ENCODE results near the gene KRT6C.

DNA sequence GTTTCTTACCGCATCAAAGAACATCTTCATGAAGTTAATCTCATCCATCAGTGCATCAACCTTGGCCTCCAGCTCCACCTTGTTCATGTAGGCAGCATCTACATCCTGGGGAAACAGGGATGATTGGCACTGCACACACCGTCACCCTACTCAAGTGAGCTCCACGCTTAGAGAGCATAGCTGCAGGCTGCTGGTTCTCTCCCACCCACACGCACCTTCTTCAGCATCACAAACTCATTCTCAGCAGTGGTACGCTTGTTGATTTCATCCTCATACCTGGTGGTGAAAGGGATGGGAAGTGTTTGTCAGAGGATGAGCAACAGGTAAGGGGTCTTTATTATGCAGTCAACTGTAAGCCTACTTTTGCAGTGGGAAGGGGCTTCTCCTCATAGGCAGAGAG, 44.3 kb upstream of the KRT6C start:
- TF ChIP-seq POLR2A (IDR thresholded peaks at IDR 0.05; ENCODE audit: low read depth) (no peak), POLR2AphosphoS5 (IDR thresholded peaks at IDR 0.05) (no peak)
- TF ChIP-seq, protein P1, sequence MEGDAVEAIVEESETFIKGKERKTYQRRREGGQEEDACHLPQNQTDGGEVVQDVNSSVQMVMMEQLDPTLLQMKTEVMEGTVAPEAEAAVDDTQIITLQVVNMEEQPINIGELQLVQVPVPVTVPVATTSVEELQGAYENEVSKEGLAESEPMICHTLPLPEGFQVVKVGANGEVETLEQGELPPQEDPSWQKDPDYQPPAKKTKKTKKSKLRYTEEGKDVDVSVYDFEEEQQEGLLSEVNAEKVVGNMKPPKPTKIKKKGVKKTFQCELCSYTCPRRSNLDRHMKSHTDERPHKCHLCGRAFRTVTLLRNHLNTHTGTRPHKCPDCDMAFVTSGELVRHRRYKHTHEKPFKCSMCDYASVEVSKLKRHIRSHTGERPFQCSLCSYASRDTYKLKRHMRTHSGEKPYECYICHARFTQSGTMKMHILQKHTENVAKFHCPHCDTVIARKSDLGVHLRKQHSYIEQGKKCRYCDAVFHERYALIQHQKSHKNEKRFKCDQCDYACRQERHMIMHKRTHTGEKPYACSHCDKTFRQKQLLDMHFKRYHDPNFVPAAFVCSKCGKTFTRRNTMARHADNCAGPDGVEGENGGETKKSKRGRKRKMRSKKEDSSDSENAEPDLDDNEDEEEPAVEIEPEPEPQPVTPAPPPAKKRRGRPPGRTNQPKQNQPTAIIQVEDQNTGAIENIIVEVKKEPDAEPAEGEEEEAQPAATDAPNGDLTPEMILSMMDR (IDR thresholded peaks at IDR 0.05): no peak

Measured in esophagus muscularis mucosa (tissue), 3 donors.